Heart left ventricle (tissue), 16 donors: ENCODE results near the gene FBXO38. TPM values are rescaled to one million over a fixed set of nuclear protein-coding genes. Genes with fewer than 3 reads are reported as not detected.

Source experiments
- ATAC-seq, 4 donors: fragments of 200-7000 bp; cut with Tn5 transposase; one replicate each; pipeline ENCODE4 v1.9.1; 2020 to 2022; ENCODE audit warnings: moderate library complexity in 4 of 4, mild to moderate bottlenecking in 3 of 4, moderate number of reproducible peaks in 1 of 4
- DNase-seq, 5 donors: peaks; one replicate each; pipeline ENCODE4 v3.0.0-alpha.2; 2020
- H3K27ac ChIP-seq, 12 donors: fragments of 200-600 bp; sonication (generic) in 4 of 12; one replicate each; pipeline versions ENCODE4 v1.5.0 to v1.8.0; 2016 to 2022; ENCODE audit warnings: mild to moderate bottlenecking in 2 of 12
- H3K27me3 ChIP-seq, 9 donors: fragments of 200-600 bp; sonication (generic) in 2 of 9; one replicate each; pipeline versions ENCODE4 v1.5.1 to v1.8.0; 2016 to 2022; ENCODE audit warnings: mild to moderate bottlenecking in 3 of 9
- H3K36me3 ChIP-seq, 9 donors: fragments of 200-600 bp; sonication (generic) in 2 of 9; one replicate each; pipeline versions ENCODE4 v1.5.0 to v1.8.0; 2018 to 2022; ENCODE audit warnings: mild to moderate bottlenecking in 2 of 9
- H3K4me1 ChIP-seq, 12 donors: fragments of 200-600 bp; sonication (generic) in 4 of 12; one replicate each; pipeline versions ENCODE4 v1.5.0 to v1.8.0; 2016 to 2022; ENCODE audit warnings: mild to moderate bottlenecking in 3 of 12
- H3K4me3 ChIP-seq, 12 donors: fragments of 200-600 bp; sonication (generic) in 4 of 12; one replicate each; pipeline versions ENCODE4 v1.5.0 to v1.8.0; 2017 to 2022; ENCODE audit warnings: mild to moderate bottlenecking in 9 of 12, moderate library complexity in 4 of 12
- H3K9me3 ChIP-seq, 12 donors: fragments of 200-600 bp; sonication (generic) in 4 of 12; one replicate each; pipeline versions ENCODE4 v1.5.0 to v1.8.0; 2016 to 2022; ENCODE audit warnings: mild to moderate bottlenecking in 1 of 12
- POLR2A ChIP-seq, 2 donors: fragments of 450-650 bp; IDR thresholded peaks; one replicate each; pipeline ENCODE4 v1.6.1; 2017; ENCODE audit warnings: antibody characterized with exemption in 2 of 2, mild to moderate bottlenecking in 2 of 2, moderate library complexity in 2 of 2
- whole genome bisulfite sequencing, 4 donors: extraction: QIAGEN DNeasy Blood & Tissue Kit in 2 of 4; methylation state at CpG; one replicate each; pipeline versions ENCODE4 v1.1.5 to v1.1.7; 2013 to 2018; 5-methylcytosine and 5-hydroxymethylcytosine counted together
- intact Hi-C, 10 donors: fragments of 100-400 bp; cut with DNase I; formaldehyde crosslinking; loops; one replicate each; pipeline versions ENCODE4 v1.11.1 to v1.14.2; 2022
- polyA plus RNA-seq, 2 donors: library from polyadenylated mRNA; stranded (reverse); fragments of 200-250 nt; gene quantifications; one replicate each; pipeline ENCODE4 v1.2.3, GENCODE V29; 2013
- total RNA-seq, 9 donors: library from RNA; depleted of rRNA in 2 of 9; stranded (reverse); fragments of >200 nt in 2 of 9; fragmentation: NEBNext Ultra II Directional in 3 of 9; extraction: Animal tissue kit (Norgen Biotek cat#: 25700) in 3 of 9; gene quantifications; one replicate each; pipeline versions ENCODE4 v1.1.0 to v1.2.4, GENCODE V29; 2016 to 2023
- TF ChIP-seq, protein P1 (sequence below), 12 donors: fragments of 200-600 bp; sonication (generic) in 4 of 12; IDR thresholded peaks; one replicate each; pipeline versions ENCODE4 v1.5.0 to v1.8.0; 2018 to 2022; ENCODE audit warnings: antibody characterized with exemption in 12 of 12, mild to moderate bottlenecking in 5 of 12
- donor health status: ischemic (EF 13 %, LVEDD 7.1; RV severe dilation, severe dysfunction).
- donor health status: healthy with polysubstance abuse.
- donor health status: DM: no; HTN: yes; CAD: no.
- donor health status: DM: no; HTN: no; CAD: no.
- donor health status: ischemic (EF 25% LVEDD 6.9; RV normal size, moderate dysfunction).
- donor health status: ischemic (EF 25% LVEDD 5.7; RV mildly dilated, moderate dysfunction).
- donor health status: healthy.
- donor health status: DM: yes; HTN: yes; CAD: no.
- donor health status: ischemic (EF 35%, LVEDD 5.7; RV mildly dilated, moderate dysfunction).
- donor health status: nonischemic (EF 11% LVEDD 7.7; RV severe dilation, severe dysfunction).
- donor health status: DM: yes; HTN: yes; CAD: no.
- donor health status: PGD.
- donor health status: ischemic (EF 29% LVEDD 5.4; RV normal size, mild dysfunction).
- donor health status: nonischemic (EF 23%, LVEDD 6.1; RV moderate dilation, normal function).

Gene FBXO38
- total and polyA plus RNA-seq, 11 donors, result 11.7 to 56.0 (median 36.5) TPM

DNA sequence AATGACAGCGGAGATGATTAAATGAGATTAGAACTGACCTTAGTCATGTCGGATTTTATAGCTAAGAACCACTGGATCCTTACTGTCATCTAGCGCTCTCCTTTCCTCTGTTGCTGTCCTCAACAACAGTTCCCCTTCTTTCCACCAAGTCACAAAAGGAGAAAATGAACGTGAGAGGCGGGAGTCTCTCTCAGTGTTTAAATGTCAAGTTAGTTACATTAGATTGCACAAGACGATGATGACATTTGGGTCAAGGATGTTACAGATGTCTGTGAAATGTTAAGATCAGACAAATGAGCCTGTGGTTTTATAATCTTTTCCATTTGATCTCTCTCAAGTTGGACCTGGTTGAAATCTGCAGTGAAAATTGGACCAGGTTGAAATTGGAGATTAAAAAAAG lies 53.5 kb downstream of the FBXO38 start:
- no peaks in the 10 kb centered on the region for H3K9me3 ChIP-seq
- peaks cover 0 to 8% (median 0%) of the 10 kb centered on the region in 12 donors for H3K4me1 ChIP-seq
- peaks cover 0 to 100% (median 93%) of the 10 kb centered on the region in 9 donors for H3K36me3 ChIP-seq
- H3K27me3 ChIP-seq, result no peaks in the 10 kb centered on the region
- ATAC-seq (no peak), DNase-seq (no peak)
- no peak overlapping the region for H3K4me3 ChIP-seq
- no peak for TF ChIP-seq POLR2A (IDR thresholded peaks at IDR 0.05)
- TF ChIP-seq, protein P1, sequence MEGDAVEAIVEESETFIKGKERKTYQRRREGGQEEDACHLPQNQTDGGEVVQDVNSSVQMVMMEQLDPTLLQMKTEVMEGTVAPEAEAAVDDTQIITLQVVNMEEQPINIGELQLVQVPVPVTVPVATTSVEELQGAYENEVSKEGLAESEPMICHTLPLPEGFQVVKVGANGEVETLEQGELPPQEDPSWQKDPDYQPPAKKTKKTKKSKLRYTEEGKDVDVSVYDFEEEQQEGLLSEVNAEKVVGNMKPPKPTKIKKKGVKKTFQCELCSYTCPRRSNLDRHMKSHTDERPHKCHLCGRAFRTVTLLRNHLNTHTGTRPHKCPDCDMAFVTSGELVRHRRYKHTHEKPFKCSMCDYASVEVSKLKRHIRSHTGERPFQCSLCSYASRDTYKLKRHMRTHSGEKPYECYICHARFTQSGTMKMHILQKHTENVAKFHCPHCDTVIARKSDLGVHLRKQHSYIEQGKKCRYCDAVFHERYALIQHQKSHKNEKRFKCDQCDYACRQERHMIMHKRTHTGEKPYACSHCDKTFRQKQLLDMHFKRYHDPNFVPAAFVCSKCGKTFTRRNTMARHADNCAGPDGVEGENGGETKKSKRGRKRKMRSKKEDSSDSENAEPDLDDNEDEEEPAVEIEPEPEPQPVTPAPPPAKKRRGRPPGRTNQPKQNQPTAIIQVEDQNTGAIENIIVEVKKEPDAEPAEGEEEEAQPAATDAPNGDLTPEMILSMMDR (IDR thresholded peaks at IDR 0.05), result no peak
- WGBS, 4 donors, result 85 to 91% (median 90%) methylated on average over 6 of the region's 6 CpGs
- intact Hi-C loops, result no loop called here
- H3K27ac ChIP-seq, result no peak overlapping the region

GRCh38 chr5:148438933-148439332 lies 55.2 kb downstream of the FBXO38 start:
- H3K36me3 ChIP-seq, result peaks cover 0 to 99% (median 93%) of the 10 kb centered on the region in 9 donors
- DNase-seq (no peak), ATAC-seq (no peak)
- intact Hi-C loops, result no loop called here
- no peaks in the 10 kb centered on the region for H3K27me3 ChIP-seq
- peaks cover 0 to 8% (median 0%) of the 10 kb centered on the region in 12 donors for H3K4me1 ChIP-seq
- 55 to 69% (median 59%) methylated on average over 2 of the region's 2 CpGs for WGBS, 4 donors
- TF ChIP-seq, protein P1 (IDR thresholded peaks at IDR 0.05), result no peak
- TF ChIP-seq POLR2A (IDR thresholded peaks at IDR 0.05), result no peak
- H3K9me3 ChIP-seq, result no peaks in the 10 kb centered on the region
- no peak overlapping the region for H3K27ac ChIP-seq
- H3K4me3 ChIP-seq, result no peak overlapping the region

- Histone ChIP-seq H3K27ac (no peak overlapping the region), H3K36me3 (peaks cover 0 to 56% (median 53%) of the 10 kb centered on the region in 9 donors)
These were observed 59.5 kb downstream of the FBXO38 start for GRCh38 chr5:148443241-148443640.

DNA sequence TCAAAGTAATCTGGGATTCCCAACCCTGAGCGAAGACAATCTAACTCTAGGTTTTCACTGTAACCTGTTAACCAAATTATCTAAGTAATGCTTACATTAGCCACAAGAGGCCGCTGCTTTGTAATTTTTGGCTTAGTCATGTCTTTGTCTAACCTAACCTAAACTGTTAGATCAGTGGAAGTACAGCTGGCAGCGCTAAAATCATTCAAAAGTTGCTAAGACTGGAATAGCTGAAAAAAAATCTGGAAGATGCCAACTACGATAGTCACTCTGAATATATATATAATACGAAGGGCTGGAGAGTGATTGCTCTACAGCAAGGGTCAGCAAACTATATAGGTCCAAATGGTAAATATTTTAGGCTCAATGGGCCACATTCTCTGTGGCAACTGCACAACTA lies 60.2 kb downstream of the FBXO38 start:
- Histone ChIP-seq H3K4me3 (no peak overlapping the region), H3K4me1 (peaks cover 0 to 28% (median 5%) of the 10 kb centered on the region in 12 donors), H3K27ac (peak overlapping the region in 2 of 12 donors; percentile 6 to 24), H3K9me3 (no peaks in the 10 kb centered on the region), H3K27me3 (no peaks in the 10 kb centered on the region), H3K36me3 (peaks cover 0 to 48% (median 46%) of the 10 kb centered on the region in 9 donors)
- intact Hi-C loops, result loop anchor here (1.0 to 10.0 kb wide), 14 partner anchors 37 to 681 kb away; no protein-coding TSS in a partner anchor
- DNase-seq (peak in 3 of 5 donors; percentile 28 to 65 (median 45)), ATAC-seq (peak; percentile 68 to 83 (median 82))
- no peak for TF ChIP-seq POLR2A (IDR thresholded peaks at IDR 0.05)
- TF ChIP-seq, protein P1 (IDR thresholded peaks at IDR 0.05), result peak; percentile 63 to 86 (median 77)
- 19 to 25% (median 20%) methylated on average over 5 of the region's 5 CpGs for WGBS, 4 donors

More at GRCh38 chr5:148443241-148443640, 59.5 kb downstream of the FBXO38 start:
- TF ChIP-seq, protein P1 (IDR thresholded peaks at IDR 0.05), result no peak
- no peak for TF ChIP-seq POLR2A (IDR thresholded peaks at IDR 0.05)
- WGBS, 4 donors, result 33 to 50% (median 38%) methylated on average over 1 of the region's 1 CpG
- DNase-seq, result no peak
- intact Hi-C loops, result loop anchor here in 7 of 10 donors (1.0 to 10.0 kb wide), 13 partner anchors 36 to 682 kb away; no protein-coding TSS in a partner anchor
- ATAC-seq, result no peak
- Histone ChIP-seq H3K27me3 (no peaks in the 10 kb centered on the region), H3K4me3 (no peak overlapping the region), H3K9me3 (no peaks in the 10 kb centered on the region), H3K4me1 (peaks cover 0 to 33% (median 5%) of the 10 kb centered on the region in 12 donors)
